GM12878 (cell line): ENCODE measurements around the gene SVBP. TPM values are rescaled to one million over a fixed set of nuclear protein-coding genes. Genes with fewer than 3 reads are reported as not detected.

Source experiments
- ASH2L ChIP-seq: fragments of 300-600, 200-600 bp; sonication (generic); IDR thresholded peaks from 2 replicates; pipeline ENCODE4 v1.6.1; 2017; ENCODE audit warnings: low read depth, mild to moderate bottlenecking, borderline replicate concordance
- BACH1 ChIP-seq: fragments of 450-650 bp; IDR thresholded peaks from 2 replicates; pipeline ENCODE4 v1.6.1; 2017; ENCODE audit warnings: mild to moderate bottlenecking, borderline replicate concordance
- CEBPB ChIP-seq, 2 experiments: fragments of 150-350 bp in 1 of 2; IDR thresholded peaks; 2 replicates each; pipeline ENCODE4 v1.6.1; 2012 to 2014; ENCODE audit warnings: low read depth in 2 of 2, low read length in 2 of 2, borderline replicate concordance in 1 of 2, inconsistent platforms in 1 of 2
- EZH2 ChIP-seq: IDR thresholded peaks from 2 replicates; pipeline ENCODE4 v1.6.1; 2012; ENCODE audit warnings: low read depth, mild to moderate bottlenecking, control low read depth, inconsistent platforms, low read length, borderline replicate concordance; ENCODE audit not compliant: control insufficient read depth
- FOXK2 ChIP-seq: fragments of 450-650 bp; IDR thresholded peaks from 2 replicates; pipeline ENCODE4 v1.6.1; 2017; ENCODE audit warnings: mild to moderate bottlenecking, moderate library complexity
- KDM1A ChIP-seq: fragments of 200-600 bp; sonication (generic); IDR thresholded peaks from 2 replicates; pipeline ENCODE4 v1.6.1; 2016; ENCODE audit warnings: borderline replicate concordance
- MYB ChIP-seq: fragments of 150-350 bp; IDR thresholded peaks from 2 replicates; pipeline ENCODE4 v1.6.1; 2014; ENCODE audit warnings: mild to moderate bottlenecking, low read depth, low read length, borderline replicate concordance
- NR2C1 ChIP-seq: fragments of 450-650 bp; IDR thresholded peaks from 2 replicates; pipeline ENCODE4 v1.6.1; 2017; ENCODE audit warnings: antibody characterized with exemption, mild to moderate bottlenecking, moderate library complexity
- NRF1 ChIP-seq: conservative IDR thresholded peaks from 2 replicates; pipeline ENCODE4 v1.6.1; 2011; ENCODE audit warnings: mild to moderate bottlenecking, low read depth, low read length, improper control_type of control experiment
- PAX5 ChIP-seq: IDR thresholded peaks from 2 replicates; pipeline ENCODE4 v1.6.1; 2011; ENCODE audit warnings: low read depth, low read length, borderline replicate concordance
- PAX8 ChIP-seq: fragments of 450-650 bp; IDR thresholded peaks from 2 replicates; pipeline ENCODE4 v1.6.1; 2017; ENCODE audit warnings: mild to moderate bottlenecking, moderate library complexity
- SIN3A ChIP-seq: IDR thresholded peaks from 2 replicates; pipeline ENCODE4 v1.6.1; 2012; ENCODE audit warnings: low read depth, low read length, improper control_type of control experiment
- SIX5 ChIP-seq: IDR thresholded peaks from 2 replicates; pipeline ENCODE4 v1.6.1; 2011; ENCODE audit warnings: mild to moderate bottlenecking, low read depth, low read length, moderate library complexity; ENCODE audit not compliant: severe bottlenecking
- TBL1XR1 ChIP-seq: IDR thresholded peaks from 2 replicates; pipeline ENCODE4 v1.6.1; 2012; ENCODE audit warnings: low read depth, low read length, improper control_type of control experiment
- YBX1 ChIP-seq: fragments of 450-650 bp; IDR thresholded peaks from 2 replicates; pipeline ENCODE4 v1.6.1; 2016; ENCODE audit warnings: antibody characterized with exemption
- ZBED1 ChIP-seq: IDR thresholded peaks from 2 replicates; pipeline ENCODE4 v1.6.1; 2016; ENCODE audit warnings: borderline replicate concordance
- polyA plus RNA-seq, 11 experiments: library from polyadenylated mRNA; depleted of rRNA in 4 of 11; unstranded in 6 of 11; stranded (reverse) in 5 of 11; fragments of >200 nt; fragmentation: Nextera tagmentation in 4 of 11; fragmentation: Illumina TruSeq in 1 of 11; extraction: Ambion mirVana in 4 of 11; extraction: Trizol in 1 of 11; gene quantifications; 1 replicate in 1 of 11; 2 replicates in 10 of 11; pipeline versions ENCODE4 v1.2.1 to v1.2.3, GENCODE V29; 2011 to 2016; ENCODE audit warnings: inconsistent platforms in 2 of 11, missing spikeins in 2 of 11, low read depth in 1 of 11
- total RNA-seq, 4 experiments: library from RNA; depleted of rRNA in 3 of 4; stranded (reverse); fragments of >200 nt in 3 of 4; fragmentation: Illumina TruSeq in 1 of 4; extraction: Trizol in 1 of 4; gene quantifications; 2 replicates each; pipeline versions ENCODE4 v1.2.1 to v1.2.3, GENCODE V29; 2013 to 2021
- TF ChIP-seq, protein P1 (sequence below): IDR thresholded peaks from 2 replicates; pipeline ENCODE4 v1.6.1; 2011; ENCODE audit warnings: low read depth, low read length, improper control_type of control experiment, borderline replicate concordance
- TF ChIP-seq, protein P2 (sequence below): fragments of 450-650 bp; IDR thresholded peaks from 2 replicates; pipeline ENCODE4 v1.6.1; 2017; ENCODE audit warnings: mild to moderate bottlenecking
- TF ChIP-seq, protein P3 (sequence below): IDR thresholded peaks from 2 replicates; pipeline ENCODE4 v1.6.1; 2011; ENCODE audit warnings: mild to moderate bottlenecking, low read depth, low read length, moderate library complexity; ENCODE audit not compliant: insufficient replicate concordance
- TF ChIP-seq, protein P4 (sequence below): fragments of 450-650 bp; IDR thresholded peaks from 2 replicates; pipeline ENCODE4 v1.6.1; 2017; ENCODE audit warnings: mild to moderate bottlenecking, moderate library complexity

Gene SVBP
- total and polyA plus RNA-seq, 10 of the 15 experiments (the other 5 are each of a cell fraction or from before 2014, with no cell fraction given): 12.6 to 29.5 (median 19.8) TPM

DNA sequence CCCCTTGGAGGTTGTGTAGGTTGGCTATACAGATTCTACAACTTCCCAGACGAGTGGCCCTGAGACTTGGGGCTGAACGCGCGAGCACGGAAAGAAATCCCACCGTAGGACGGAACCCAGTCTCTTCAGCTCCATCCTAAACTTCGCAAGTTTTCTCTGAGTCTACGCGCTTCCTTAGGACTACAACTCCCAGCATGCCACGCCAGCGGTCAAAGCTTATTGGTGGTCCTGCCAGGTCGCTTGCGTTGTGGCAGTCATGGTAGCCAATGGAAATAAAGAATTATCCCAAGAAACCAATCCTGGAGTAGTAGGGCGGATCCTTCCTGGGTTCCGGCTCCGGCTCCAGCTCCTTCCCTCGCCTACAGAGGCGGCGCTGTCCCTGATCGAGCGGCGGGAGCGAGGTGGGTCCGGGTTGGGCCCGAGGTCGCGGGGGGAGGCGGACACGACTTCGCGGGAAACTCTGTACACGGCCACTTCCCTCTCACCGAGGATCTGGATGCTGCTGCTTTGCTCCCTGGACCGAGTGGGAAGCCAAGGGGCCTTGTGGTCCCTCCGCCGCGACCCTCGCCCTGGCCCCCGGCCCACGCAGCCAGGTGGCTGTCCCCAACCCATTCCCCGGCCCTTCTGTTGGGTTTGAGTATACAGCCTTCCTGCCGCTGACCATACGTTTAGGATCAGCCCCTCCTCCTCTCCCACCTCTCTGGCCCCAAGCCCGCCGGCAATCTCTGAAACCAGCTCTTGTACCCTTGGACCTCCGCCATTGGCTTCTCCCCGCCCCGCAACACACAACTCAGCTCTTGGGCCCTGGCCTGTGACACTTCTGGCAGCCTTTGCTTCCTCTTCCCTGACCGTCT is 29.3 kb upstream of the SVBP start, which contains the start of gene ZNF691 (continued):
- TF ChIP-seq, protein P1, sequence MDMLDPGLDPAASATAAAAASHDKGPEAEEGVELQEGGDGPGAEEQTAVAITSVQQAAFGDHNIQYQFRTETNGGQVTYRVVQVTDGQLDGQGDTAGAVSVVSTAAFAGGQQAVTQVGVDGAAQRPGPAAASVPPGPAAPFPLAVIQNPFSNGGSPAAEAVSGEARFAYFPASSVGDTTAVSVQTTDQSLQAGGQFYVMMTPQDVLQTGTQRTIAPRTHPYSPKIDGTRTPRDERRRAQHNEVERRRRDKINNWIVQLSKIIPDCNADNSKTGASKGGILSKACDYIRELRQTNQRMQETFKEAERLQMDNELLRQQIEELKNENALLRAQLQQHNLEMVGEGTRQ: no peak
- TF ChIP-seq SIX5 (peak; percentile 93), NRF1 (no peak), MYB (no peak), CEBPB (IDR thresholded peaks at IDR 0.05; ENCODE audit: borderline replicate concordance in 1 of 2, low read depth in 2 of 2, low read length in 2 of 2) (no peak), PAX8 (no peak), TBL1XR1 (no peak), YBX1 (no peak), BACH1 (peak; percentile 39; the same call in 1 of the 2 replicates), ZBED1 (no peak), EZH2 (no peak), SIN3A (no peak), ASH2L (no peak), PAX5 (no peak), KDM1A (no peak), NR2C1 (peak; percentile 74), FOXK2 (no peak)
- TF ChIP-seq, protein P2, sequence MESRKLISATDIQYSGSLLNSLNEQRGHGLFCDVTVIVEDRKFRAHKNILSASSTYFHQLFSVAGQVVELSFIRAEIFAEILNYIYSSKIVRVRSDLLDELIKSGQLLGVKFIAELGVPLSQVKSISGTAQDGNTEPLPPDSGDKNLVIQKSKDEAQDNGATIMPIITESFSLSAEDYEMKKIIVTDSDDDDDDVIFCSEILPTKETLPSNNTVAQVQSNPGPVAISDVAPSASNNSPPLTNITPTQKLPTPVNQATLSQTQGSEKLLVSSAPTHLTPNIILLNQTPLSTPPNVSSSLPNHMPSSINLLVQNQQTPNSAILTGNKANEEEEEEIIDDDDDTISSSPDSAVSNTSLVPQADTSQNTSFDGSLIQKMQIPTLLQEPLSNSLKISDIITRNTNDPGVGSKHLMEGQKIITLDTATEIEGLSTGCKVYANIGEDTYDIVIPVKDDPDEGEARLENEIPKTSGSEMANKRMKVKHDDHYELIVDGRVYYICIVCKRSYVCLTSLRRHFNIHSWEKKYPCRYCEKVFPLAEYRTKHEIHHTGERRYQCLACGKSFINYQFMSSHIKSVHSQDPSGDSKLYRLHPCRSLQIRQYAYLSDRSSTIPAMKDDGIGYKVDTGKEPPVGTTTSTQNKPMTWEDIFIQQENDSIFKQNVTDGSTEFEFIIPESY: no peak
- TF ChIP-seq, protein P3, sequence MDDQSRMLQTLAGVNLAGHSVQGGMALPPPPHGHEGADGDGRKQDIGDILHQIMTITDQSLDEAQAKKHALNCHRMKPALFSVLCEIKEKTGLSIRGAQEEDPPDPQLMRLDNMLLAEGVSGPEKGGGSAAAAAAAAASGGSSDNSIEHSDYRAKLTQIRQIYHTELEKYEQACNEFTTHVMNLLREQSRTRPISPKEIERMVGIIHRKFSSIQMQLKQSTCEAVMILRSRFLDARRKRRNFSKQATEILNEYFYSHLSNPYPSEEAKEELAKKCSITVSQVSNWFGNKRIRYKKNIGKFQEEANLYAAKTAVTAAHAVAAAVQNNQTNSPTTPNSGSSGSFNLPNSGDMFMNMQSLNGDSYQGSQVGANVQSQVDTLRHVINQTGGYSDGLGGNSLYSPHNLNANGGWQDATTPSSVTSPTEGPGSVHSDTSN: peak; percentile 98
- TF ChIP-seq, protein P4, sequence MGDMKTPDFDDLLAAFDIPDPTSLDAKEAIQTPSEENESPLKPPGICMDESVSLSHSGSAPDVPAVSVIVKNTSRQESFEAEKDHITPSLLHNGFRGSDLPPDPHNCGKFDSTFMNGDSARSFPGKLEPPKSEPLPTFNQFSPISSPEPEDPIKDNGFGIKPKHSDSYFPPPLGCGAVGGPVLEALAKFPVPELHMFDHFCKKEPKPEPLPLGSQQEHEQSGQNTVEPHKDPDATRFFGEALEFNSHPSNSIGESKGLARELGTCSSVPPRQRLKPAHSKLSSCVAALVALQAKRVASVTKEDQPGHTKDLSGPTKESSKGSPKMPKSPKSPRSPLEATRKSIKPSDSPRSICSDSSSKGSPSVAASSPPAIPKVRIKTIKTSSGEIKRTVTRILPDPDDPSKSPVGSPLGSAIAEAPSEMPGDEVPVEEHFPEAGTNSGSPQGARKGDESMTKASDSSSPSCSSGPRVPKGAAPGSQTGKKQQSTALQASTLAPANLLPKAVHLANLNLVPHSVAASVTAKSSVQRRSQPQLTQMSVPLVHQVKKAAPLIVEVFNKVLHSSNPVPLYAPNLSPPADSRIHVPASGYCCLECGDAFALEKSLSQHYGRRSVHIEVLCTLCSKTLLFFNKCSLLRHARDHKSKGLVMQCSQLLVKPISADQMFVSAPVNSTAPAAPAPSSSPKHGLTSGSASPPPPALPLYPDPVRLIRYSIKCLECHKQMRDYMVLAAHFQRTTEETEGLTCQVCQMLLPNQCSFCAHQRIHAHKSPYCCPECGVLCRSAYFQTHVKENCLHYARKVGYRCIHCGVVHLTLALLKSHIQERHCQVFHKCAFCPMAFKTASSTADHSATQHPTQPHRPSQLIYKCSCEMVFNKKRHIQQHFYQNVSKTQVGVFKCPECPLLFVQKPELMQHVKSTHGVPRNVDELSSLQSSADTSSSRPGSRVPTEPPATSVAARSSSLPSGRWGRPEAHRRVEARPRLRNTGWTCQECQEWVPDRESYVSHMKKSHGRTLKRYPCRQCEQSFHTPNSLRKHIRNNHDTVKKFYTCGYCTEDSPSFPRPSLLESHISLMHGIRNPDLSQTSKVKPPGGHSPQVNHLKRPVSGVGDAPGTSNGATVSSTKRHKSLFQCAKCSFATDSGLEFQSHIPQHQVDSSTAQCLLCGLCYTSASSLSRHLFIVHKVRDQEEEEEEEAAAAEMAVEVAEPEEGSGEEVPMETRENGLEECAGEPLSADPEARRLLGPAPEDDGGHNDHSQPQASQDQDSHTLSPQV: no peak
